H9 (cell line): ENCODE data around the gene CRACR2A. TPM values are rescaled to one million over a fixed set of nuclear protein-coding genes. Genes with fewer than 3 reads are reported as not detected.
A peak's percentile ranks its signal among the peaks of the same experiment; 100 is the strongest.

ENCODE experiments used
- DNase-seq: peaks from one replicate; pipeline ENCODE4 v3.0.0-alpha.2; 2017
- H2AFZ ChIP-seq: one replicate; pipeline ENCODE4 v1.6.1; 2013; ENCODE audit warnings: mild to moderate bottlenecking, low read length, control low read depth, moderate library complexity
- H2AK5ac ChIP-seq: 2 replicates; pipeline ENCODE4 v1.6.1; 2013; ENCODE audit warnings: low read length, control low read depth, mixed read lengths; ENCODE audit not compliant: insufficient read length
- H2BK120ac ChIP-seq: one replicate; pipeline ENCODE4 v1.6.1; 2013; ENCODE audit warnings: low read depth, mild to moderate bottlenecking, low read length, control low read depth, inconsistent platforms; ENCODE audit not compliant: poor library complexity, severe bottlenecking
- H2BK12ac ChIP-seq: 2 replicates; pipeline ENCODE4 v1.6.1; 2013; ENCODE audit warnings: low read length, control low read depth, mixed read lengths, low read depth; ENCODE audit not compliant: insufficient read length
- H2BK15ac ChIP-seq: 2 replicates; pipeline ENCODE4 v1.6.1; 2013; ENCODE audit warnings: low read depth, low read length, control low read depth
- H2BK20ac ChIP-seq: one replicate; pipeline ENCODE4 v1.6.1; 2013; ENCODE audit warnings: low read depth, mild to moderate bottlenecking, low read length, control low read depth, inconsistent platforms; ENCODE audit not compliant: poor library complexity, severe bottlenecking
- H2BK5ac ChIP-seq: 2 replicates; pipeline ENCODE4 v1.6.1; 2013; ENCODE audit warnings: low read length, control low read depth, mixed read lengths; ENCODE audit not compliant: insufficient read length
- H3K14ac ChIP-seq: 2 replicates; pipeline ENCODE4 v1.6.1; 2013; ENCODE audit warnings: low read length, control low read depth; ENCODE audit not compliant: insufficient read depth
- H3K18ac ChIP-seq: 2 replicates; pipeline ENCODE4 v1.6.1; 2013; ENCODE audit warnings: low read depth, mild to moderate bottlenecking, mixed read lengths, low read length, control low read depth; ENCODE audit not compliant: insufficient read length
- H3K23ac ChIP-seq: 2 replicates; pipeline ENCODE4 v1.6.1; 2013; ENCODE audit warnings: low read length, control low read depth, mixed read lengths, low read depth; ENCODE audit not compliant: insufficient read length
- H3K23me2 ChIP-seq: 2 replicates; pipeline ENCODE4 v1.6.1; 2013; ENCODE audit warnings: low read depth, mild to moderate bottlenecking, mixed read lengths, low read length, control low read depth; ENCODE audit not compliant: insufficient read length, poor library complexity, severe bottlenecking
- H3K27ac ChIP-seq: 2 replicates; pipeline ENCODE4 v1.5.1; 2013; ENCODE audit warnings: low read length, control low read depth, mixed read lengths, low read depth; ENCODE audit not compliant: insufficient read length
- H3K27me3 ChIP-seq: 2 replicates; pipeline ENCODE4 v1.6.1; 2013; ENCODE audit warnings: low read length, control low read depth, inconsistent platforms; ENCODE audit not compliant: insufficient read depth
- H3K4ac ChIP-seq: 2 replicates; pipeline ENCODE4 v1.6.1; 2013; ENCODE audit warnings: low read depth, mild to moderate bottlenecking, control low read depth, inconsistent platforms, low read length, moderate library complexity
- H3K4me1 ChIP-seq: 2 replicates; pipeline ENCODE4 v1.6.1; 2013; ENCODE audit warnings: low read length, control low read depth, inconsistent platforms; ENCODE audit not compliant: insufficient read depth
- H3K4me2 ChIP-seq: 2 replicates; pipeline ENCODE4 v1.6.1; 2013; ENCODE audit warnings: low read length, control low read depth, mixed read lengths; ENCODE audit not compliant: insufficient read length, insufficient read depth
- H3K56ac ChIP-seq: 2 replicates; pipeline ENCODE4 v1.6.1; 2013; ENCODE audit warnings: low read depth, mild to moderate bottlenecking, mixed read lengths, low read length, control low read depth; ENCODE audit not compliant: insufficient read length
- H3K79me1 ChIP-seq: 2 replicates; pipeline ENCODE4 v1.6.1; 2013; ENCODE audit warnings: low read depth, mild to moderate bottlenecking, moderate library complexity, low read length, control low read depth, inconsistent platforms; ENCODE audit not compliant: insufficient read depth, poor library complexity, severe bottlenecking
- H3K79me2 ChIP-seq: 2 replicates; pipeline ENCODE4 v1.6.1; 2013; ENCODE audit warnings: low read length, control low read depth, inconsistent platforms; ENCODE audit not compliant: insufficient read depth
- H3K9ac ChIP-seq: 2 replicates; pipeline ENCODE4 v1.6.1; 2013; ENCODE audit warnings: low read length, control low read depth, mixed read lengths; ENCODE audit not compliant: insufficient read length; ENCODE audit errors: extremely low read depth
- H3K9me3 ChIP-seq: one replicate; pipeline ENCODE4 v1.6.1; 2013; ENCODE audit warnings: low read depth, low read length, inconsistent platforms; ENCODE audit not compliant: control insufficient read depth
- H3T11ph ChIP-seq: one replicate; pipeline ENCODE4 v1.6.1; 2013; ENCODE audit warnings: mild to moderate bottlenecking, low read length, control low read depth, inconsistent platforms
- H4K20me1 ChIP-seq: one replicate; pipeline ENCODE4 v1.6.1; 2013; ENCODE audit not compliant: control insufficient read depth, insufficient read length, insufficient read depth
- H4K5ac ChIP-seq: 2 replicates; pipeline ENCODE4 v1.6.1; 2013; ENCODE audit warnings: low read depth, mild to moderate bottlenecking, mixed read lengths, low read length, control low read depth; ENCODE audit not compliant: insufficient read length
- H4K8ac ChIP-seq: replicated peaks from 2 replicates; pipeline ENCODE4 v1.6.1; 2013; ENCODE audit warnings: low read length, control low read depth, mixed read lengths, low read depth; ENCODE audit not compliant: insufficient read length
- H4K91ac ChIP-seq: 2 replicates; pipeline ENCODE4 v1.6.1; 2013; ENCODE audit warnings: low read depth, mild to moderate bottlenecking, moderate library complexity, mixed read lengths, low read length, control low read depth; ENCODE audit not compliant: insufficient read length
- H3K27ac Mint-ChIP-seq, 3 experiments: 2 replicates in 2 of 3; 3 replicates in 1 of 3; pipeline ENCODE4 v1.8.0; 2020 to 2021; ENCODE audit warnings: mixed read lengths in 3 of 3, mild to moderate bottlenecking in 1 of 3, moderate library complexity in 1 of 3
- H3K27me3 Mint-ChIP-seq: 2 replicates; pipeline ENCODE4 v1.8.0; 2021; ENCODE audit warnings: low read depth, mild to moderate bottlenecking, moderate library complexity, mixed read lengths
- H3K36me3 Mint-ChIP-seq, 3 experiments: 2 replicates in 2 of 3; 3 replicates in 1 of 3; pipeline ENCODE4 v1.8.0; 2020 to 2021; ENCODE audit warnings: low read depth in 3 of 3, mixed read lengths in 3 of 3; ENCODE audit not compliant: insufficient read depth in 1 of 3
- H3K4me1 Mint-ChIP-seq, 2 experiments: 2 replicates each; pipeline ENCODE4 v1.8.0; 2020; ENCODE audit warnings: mixed read lengths in 2 of 2
- H3K4me3 Mint-ChIP-seq, 2 experiments: 2 replicates in 1 of 2; 3 replicates in 1 of 2; pipeline ENCODE4 v1.8.0; 2020 to 2021; ENCODE audit warnings: mild to moderate bottlenecking in 2 of 2, mixed read lengths in 2 of 2, moderate library complexity in 1 of 2
- H3K9me3 Mint-ChIP-seq, 2 experiments: 2 replicates in 1 of 2; 3 replicates in 1 of 2; pipeline ENCODE4 v1.8.0; 2020; ENCODE audit warnings: mild to moderate bottlenecking in 2 of 2, mixed read lengths in 2 of 2, moderate library complexity in 1 of 2
- WGBS: extraction: QIAGEN DNeasy Blood & Tissue Kit; methylation state at CpG from one replicate; pipeline ENCODE4 v1.1.7; 2013; ENCODE audit warnings: missing lambda C conversion rate, low lambda C conversion rate, mixed read lengths; ENCODE audit not compliant: insufficient read length; ENCODE audit errors: extremely low coverage; 5-methylcytosine and 5-hydroxymethylcytosine counted together
- total RNA-seq: library from RNA; stranded (reverse); gene quantifications from 2 replicates; pipeline ENCODE4 v1.2.1, GENCODE V29; 2021
- TF ChIP-seq, protein P1 (sequence below): fragments of 200-600 bp; sonication (generic); conservative IDR thresholded peaks from 3 replicates; pipeline ENCODE4 v1.8.0; 2021; ENCODE audit warnings: antibody characterized with exemption, mild to moderate bottlenecking

The CRACR2A gene
- total RNA-seq, 1 experiment from 2014 or later: 2.0 TPM

DNA sequence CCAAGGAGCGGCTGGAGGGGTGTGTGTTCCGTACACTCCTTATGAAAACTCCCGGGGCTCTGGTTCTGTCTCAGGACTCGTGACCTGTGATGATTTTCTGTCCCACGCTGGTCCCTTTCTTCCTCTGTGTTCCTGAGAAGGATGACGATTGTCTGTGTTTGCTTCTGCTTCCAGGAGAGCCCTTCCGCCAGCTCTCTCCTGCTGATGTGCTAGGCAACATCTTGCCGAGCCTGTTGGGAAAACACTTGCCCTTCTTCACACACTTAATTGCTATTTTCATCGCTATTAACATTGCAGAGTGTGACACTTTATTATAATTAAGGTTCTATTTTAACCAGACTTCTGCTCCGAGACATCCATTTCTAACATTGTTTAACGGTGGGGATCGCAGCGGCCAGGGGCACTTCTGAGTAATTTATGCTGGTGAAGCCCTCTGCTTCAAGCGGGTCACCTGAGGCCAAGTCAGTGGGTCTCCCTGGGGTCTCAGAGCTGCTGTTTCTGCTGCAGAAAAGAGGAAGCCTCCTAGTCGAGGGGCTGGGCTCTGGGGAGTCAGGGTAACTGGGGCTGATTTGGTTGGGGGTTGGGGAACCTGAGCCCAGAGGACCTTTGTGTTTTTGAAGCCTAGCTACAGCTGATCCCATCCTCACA is 173.3 kb downstream of the CRACR2A start:
- no peak overlapping the region for H2AK5ac ChIP-seq
- no peak overlapping the region for H3K56ac ChIP-seq
- no peak overlapping the region for H2AFZ ChIP-seq
- no peak overlapping the region for H3K14ac ChIP-seq
- TF ChIP-seq, protein P1, sequence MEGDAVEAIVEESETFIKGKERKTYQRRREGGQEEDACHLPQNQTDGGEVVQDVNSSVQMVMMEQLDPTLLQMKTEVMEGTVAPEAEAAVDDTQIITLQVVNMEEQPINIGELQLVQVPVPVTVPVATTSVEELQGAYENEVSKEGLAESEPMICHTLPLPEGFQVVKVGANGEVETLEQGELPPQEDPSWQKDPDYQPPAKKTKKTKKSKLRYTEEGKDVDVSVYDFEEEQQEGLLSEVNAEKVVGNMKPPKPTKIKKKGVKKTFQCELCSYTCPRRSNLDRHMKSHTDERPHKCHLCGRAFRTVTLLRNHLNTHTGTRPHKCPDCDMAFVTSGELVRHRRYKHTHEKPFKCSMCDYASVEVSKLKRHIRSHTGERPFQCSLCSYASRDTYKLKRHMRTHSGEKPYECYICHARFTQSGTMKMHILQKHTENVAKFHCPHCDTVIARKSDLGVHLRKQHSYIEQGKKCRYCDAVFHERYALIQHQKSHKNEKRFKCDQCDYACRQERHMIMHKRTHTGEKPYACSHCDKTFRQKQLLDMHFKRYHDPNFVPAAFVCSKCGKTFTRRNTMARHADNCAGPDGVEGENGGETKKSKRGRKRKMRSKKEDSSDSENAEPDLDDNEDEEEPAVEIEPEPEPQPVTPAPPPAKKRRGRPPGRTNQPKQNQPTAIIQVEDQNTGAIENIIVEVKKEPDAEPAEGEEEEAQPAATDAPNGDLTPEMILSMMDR: no peak
- H2BK15ac ChIP-seq: no peak overlapping the region
- H3K23me2 ChIP-seq: no peaks in the 10 kb centered on the region
- no peaks in the 10 kb centered on the region for H3K79me1 ChIP-seq
- no peak for DNase-seq
- H3K23ac ChIP-seq: no peak overlapping the region
- H2BK12ac ChIP-seq: no peak overlapping the region
- H3K9me3 ChIP-seq: no peaks in the 10 kb centered on the region
- H3K4ac ChIP-seq: no peak overlapping the region
- Mint-ChIP-seq H3K27ac (peak overlapping the region in 1 of 3 experiments; percentile 71; a peak in 1 of 7 replicates), H3K4me3 (no peak overlapping the region), H3K4me1 (peaks cover 17 to 30% of the 10 kb centered on the region in 2 experiments), H3K9me3 (peaks cover 0 to 2% of the 10 kb centered on the region in 2 experiments; a peak in 1 of 5 replicates), H3K27me3 (peaks cover 4% of the 10 kb centered on the region), H3K36me3 (peaks cover 3 to 5% (median 4%) of the 10 kb centered on the region in 3 experiments; a peak in 4 of 7 replicates)
- no peak overlapping the region for H2BK120ac ChIP-seq
- H3K4me2 ChIP-seq: no peak overlapping the region
- no peak overlapping the region for H4K5ac ChIP-seq
- no peak overlapping the region for H2BK5ac ChIP-seq
- no peak overlapping the region for H4K91ac ChIP-seq
- peaks cover 3% of the 10 kb centered on the region; the same call in 1 of the 2 replicates for H3K4me1 ChIP-seq
- H4K20me1 ChIP-seq: no peaks in the 10 kb centered on the region
- H2BK20ac ChIP-seq: no peak overlapping the region
- no peak overlapping the region for H3K27ac ChIP-seq
- H3K9ac ChIP-seq: no peak overlapping the region
- WGBS: no CpG with 5 or more reads among the region's 15 CpGs
- no peak overlapping the region for H3T11ph ChIP-seq
- no peak overlapping the region for H4K8ac ChIP-seq
- no peaks in the 10 kb centered on the region for H3K27me3 ChIP-seq
- H3K79me2 ChIP-seq: no peaks in the 10 kb centered on the region
- H3K18ac ChIP-seq: no peak overlapping the region
